Measurements from ENCODE around the gene TMEM212. TPM values are rescaled to one million over a fixed set of nuclear protein-coding genes. Genes with fewer than 3 reads are reported as not detected.
"Not testable (repeated sequence)": the region's sequence is repeated elsewhere in the genome, so short reads cannot be mapped to it uniquely, and the experiment has no call there.

The TMEM212 gene
- total RNA-seq, 2 experiments from 2014 or later, result not detected

DNA sequence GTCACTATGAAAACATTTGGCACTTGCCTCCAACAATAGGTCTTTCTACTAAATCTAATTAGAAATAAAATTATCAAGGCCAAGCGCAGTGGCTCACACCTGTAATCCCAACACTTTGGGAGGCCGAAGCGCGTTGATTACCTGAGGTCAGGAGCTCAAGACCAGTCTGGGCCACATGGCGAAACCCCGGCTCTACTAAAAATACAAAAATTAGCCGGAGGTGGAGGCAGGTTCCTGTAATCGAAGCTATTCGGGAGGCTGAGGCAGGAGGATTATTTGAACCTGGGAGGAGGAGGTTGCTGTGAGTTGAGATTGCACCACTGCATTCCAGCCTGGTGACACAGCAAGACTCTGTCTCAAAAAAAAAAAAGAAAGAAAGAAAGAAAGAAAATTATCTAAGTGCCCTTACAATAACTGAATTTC lies 31.2 kb upstream of the TMEM212 start:
- ChIA-PET CTCF (interaction anchor here (0.6 kb wide), 1 partner anchor 38 kb away, joined by 3 read pairs; no protein-coding TSS in a partner anchor), POLR2A (no interaction called here)

DNA sequence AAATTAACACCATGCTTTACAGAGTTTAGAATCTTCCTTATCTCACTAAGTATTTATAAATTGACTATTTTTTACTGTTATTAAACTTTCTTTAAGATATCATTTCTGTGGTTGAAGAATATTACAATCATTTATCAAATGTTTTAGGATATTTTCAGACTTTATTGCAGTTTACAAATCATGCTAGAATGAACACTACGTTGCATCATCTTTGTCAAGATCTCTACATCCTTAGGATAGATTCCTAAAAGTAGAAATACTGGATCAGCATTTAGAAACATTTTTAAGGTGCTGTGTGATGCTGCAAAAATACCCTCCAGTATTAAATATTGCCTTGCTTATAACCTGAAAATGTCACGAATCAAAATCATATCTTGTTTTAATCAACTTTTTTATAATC lies 30.3 kb upstream of the TMEM212 start:
- POLR2A ChIA-PET, result no interaction called here
- CTCF ChIA-PET, result no interaction called here

DNA sequence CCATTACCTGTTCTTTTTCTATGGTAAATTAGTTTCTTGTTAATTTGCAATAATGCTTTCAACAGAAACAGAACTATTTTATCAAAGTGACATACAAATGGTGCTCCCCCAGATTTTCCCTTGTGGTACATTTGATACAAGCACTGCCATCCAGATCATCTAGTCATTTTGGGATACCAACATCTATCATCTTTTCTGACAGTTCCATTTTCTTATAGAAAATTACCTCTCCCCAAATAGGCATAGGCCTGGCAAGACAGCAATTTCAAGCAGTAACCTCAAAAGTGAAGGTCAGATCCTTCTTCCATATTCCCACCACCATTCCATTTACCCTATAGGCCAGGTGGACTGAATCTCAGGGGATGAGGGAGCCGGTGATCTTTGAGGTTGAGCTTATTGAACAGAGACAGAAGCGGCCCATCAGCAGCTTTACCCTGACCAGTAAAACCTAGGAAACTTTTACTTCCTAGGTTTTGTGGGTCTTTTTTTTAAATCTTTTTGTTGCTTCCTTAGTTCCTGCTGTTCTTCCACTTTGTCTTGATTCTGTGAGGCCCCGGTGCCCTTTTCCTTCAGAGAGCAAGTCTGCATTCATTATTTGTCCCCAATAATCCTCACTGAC lies 29.8 kb upstream of the TMEM212 start:
- CTCF ChIA-PET, result no interaction called here

DNA sequence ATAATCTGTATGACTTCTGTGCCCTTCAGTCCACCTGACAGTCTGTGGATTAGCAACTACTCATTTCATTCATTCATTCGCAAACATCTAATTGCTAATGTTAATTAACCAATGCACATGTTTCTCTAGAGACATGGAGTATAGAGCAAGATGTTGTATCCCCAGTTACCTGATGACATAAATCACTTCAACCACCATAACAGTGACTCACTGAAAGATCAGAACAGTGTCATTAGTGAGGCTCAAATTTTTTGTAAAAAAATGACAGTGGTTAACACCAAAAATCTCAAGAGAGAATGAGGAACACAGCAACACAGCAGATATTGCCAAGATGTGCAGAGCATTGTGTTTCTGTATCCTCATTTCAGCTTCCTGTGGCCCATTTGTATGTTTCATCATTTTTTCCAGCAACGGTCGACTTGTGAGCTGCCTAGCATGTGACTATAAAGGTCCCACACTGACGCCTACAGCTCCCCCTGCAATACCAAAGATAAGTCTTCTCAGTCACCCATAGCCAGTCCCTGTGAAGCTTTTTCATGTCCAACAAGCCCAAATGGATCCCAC lies 29.2 kb upstream of the TMEM212 start:
- ChIA-PET POLR2A (no interaction called here), CTCF (no interaction called here)

More for the DNA sequence above, 29.8 kb upstream of the TMEM212 start:
- POLR2A ChIA-PET, result no interaction called here

DNA sequence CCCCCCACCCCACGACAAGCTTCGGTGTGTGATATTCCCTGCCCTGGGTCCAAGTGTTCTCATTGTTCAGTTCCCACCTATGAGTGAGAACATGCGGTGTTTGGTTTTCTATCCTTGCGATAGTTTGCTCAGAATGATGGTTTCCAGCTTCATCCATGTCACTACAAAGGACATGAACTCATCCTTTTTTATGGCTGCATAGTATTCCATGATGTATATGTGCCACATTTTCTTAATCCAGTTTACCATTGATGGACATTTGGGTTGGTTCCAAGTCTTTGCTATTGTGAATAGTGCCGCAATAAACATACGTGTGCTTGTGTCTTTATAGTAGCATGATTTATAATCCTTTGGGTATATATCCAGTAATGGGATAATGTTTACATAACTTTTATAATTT lies 28.5 kb upstream of the TMEM212 start:
- POLR2A ChIA-PET, CTCF ChIA-PET: not testable (repeated sequence)

DNA sequence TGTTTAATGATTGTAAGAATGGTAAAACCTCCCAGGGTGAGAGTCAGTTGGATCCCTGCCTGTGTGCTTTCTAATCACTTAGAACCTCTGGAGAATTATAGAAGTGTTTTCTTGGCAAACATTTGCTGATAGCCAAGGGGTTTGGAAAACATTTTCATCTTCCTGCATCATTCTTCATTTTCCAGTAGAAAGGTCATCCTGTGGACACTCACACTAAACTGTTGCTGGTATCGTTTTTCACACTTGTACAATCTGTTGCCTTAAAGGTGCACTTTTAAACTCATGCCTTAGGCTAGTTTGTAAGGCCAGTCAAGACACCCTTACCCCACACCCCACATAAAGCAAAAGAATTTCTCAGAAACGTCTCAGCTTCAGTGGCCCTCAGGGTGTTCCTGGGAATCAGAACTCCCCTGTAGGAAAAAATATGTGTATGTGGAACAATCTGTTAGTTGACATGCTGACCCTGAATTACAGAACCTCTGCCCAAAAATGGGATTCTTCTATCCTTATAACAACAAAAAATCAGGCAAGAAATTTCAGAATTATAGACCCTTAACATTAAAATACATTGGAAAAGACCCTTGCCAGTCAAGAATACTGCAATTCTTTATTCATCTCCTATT lies 27.1 kb upstream of the TMEM212 start:
- ChIA-PET CTCF (no interaction called here), POLR2A (no interaction called here)

DNA sequence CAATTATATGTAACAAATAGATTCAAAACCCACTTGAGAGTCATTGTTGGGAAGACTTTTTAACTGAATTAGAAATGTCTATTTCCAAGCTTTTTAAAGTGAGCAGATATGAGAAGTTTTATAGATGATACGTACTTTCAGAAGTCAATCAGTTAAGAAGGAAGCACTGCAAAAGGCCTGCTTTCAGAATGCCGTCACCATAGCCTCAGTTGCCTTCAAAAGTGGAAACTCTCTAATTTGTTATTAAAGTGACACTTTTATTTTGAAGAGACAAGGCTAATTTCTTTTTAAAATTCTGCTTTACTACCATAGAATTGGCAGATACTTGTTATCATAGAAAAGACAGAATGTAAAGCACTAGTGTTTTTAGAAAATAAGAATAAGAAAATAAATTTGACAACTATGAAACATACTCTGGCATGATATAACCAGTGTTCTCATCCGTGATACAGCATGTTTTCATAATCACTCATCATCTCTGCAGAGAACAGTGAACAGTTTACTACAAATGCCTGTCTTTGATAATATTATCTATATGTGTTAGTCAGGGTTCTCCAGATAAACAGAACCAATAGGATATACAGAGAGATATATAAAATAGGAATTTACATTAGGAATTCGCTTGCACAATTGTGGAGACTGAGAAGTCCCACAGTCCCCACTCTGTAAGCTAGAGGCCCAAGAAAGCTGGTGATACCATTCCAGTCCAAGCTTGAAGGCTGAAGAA lies 25.9 kb upstream of the TMEM212 start:
- ChIA-PET POLR2A (no interaction called here), CTCF (no interaction called here)

DNA sequence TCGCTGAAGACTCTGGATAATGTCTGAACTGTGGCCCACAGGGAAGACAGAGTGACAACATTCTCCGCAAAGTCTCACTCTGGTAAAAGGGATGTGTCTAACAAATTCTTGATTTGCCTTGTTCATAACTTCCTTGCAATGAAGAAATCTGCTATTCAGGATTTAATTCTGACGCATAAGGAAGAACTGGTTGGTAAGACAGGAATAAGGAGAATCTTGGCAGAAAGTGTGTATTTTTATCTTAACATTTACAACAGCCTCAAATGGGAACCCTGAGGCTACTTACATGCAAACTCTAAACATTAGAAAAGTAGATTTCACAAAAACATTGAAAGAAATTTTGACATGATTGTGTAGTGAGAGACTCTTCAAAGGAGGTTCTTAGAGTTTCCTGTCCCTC lies 22.1 kb upstream of the TMEM212 start:
- CTCF ChIA-PET, result no interaction called here
- POLR2A ChIA-PET, result no interaction called here

DNA sequence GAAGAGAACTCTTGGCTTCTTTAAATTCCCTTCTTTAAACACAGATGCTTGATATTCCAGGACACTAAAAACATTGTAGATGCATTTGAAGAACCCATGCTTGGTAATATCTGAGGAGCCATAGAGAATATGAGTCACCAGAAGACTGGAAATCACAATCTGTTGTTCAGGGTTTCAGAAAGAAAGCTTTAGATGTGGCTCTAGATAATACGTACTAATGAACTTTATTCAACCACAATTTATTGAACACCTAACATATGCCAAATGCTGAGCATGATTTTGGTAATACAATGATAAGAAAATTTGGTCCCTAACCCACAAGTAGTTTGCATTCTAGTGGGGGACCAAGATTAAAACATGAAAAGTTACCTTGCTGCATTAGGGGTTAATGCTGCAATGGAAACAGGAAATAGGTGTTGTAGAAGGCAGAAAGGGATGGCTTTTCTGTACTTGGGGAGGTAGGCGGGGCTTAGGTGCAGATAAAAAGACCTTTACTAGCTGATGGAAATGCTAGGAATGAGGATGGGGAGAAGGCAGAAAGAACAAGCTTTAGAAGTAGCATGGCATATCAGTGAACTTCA lies 21.3 kb upstream of the TMEM212 start:
- CTCF ChIA-PET, result no interaction called here
- POLR2A ChIA-PET, result no interaction called here

DNA sequence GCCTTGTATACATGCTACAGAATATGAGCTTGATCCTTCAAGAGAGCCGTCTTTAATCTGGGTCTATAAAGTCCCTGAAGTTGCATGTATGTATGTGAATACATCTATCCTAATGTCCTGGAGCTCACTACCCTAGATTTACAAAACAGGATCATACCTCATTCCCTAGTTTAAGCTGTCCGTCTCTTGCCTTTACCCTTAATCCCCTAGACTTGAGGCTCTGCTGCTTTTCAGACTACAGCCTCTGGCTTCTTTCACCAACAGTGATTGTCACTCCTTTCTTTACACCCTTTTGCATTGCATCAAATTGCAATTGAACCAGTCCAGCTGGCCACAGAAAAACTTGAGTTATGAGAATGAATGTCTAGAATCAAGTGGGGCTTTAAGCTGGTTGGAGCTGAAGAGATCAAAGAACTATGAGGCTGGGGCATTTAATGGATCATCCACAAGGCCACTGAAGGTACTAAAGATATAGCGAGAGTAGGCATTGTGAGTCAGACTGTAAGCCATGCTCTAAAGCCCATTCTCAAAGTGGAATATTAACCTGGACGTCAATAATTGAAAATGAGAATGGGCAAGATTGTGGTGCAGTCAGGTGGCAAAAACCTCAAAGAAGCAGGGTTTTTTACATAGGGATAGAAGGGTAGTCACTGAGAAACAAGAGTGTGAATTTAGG lies 20.6 kb upstream of the TMEM212 start:
- ChIA-PET CTCF (no interaction called here), POLR2A (no interaction called here)

DNA sequence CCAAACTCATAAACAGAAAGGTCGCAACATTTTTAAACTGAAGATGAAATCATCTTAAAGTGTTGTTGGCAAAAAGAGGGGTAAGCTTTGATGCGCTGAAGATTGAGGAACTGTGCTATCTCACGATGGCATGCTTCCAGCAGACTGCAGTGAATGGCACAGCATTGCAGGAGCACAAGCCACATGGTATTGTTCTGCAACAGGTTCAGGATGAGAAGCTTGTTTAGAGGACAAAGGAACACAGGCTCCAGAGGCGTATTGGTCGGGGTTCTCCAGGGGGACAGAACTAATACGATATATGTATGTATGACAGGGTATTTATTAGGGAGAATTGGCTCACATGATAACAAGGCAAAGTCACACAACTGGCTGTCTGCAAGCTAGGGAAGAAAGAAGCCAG lies 19.0 kb upstream of the TMEM212 start:
- CTCF ChIA-PET, result no interaction called here
- POLR2A ChIA-PET, result no interaction called here

DNA sequence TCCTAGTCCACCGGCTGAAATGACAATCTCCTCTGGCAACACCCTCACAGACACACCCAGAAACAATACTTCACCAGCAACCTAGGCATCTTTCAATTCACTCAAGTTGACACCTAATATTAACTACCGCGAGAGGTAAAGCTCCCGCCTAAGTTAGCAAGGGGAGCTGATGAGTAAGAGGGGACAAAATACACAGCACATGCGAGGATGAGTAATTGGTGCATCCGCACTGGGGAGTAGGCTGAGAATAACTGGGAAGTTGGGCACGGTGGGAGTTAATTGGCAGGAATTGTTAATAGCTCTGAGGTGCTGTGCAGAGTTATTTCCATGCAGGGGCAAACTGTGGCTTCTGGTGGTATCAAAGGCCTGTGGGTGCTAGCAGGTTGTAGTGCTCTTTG lies 18.3 kb upstream of the TMEM212 start:
- ChIA-PET CTCF (no interaction called here), POLR2A (no interaction called here)

DNA sequence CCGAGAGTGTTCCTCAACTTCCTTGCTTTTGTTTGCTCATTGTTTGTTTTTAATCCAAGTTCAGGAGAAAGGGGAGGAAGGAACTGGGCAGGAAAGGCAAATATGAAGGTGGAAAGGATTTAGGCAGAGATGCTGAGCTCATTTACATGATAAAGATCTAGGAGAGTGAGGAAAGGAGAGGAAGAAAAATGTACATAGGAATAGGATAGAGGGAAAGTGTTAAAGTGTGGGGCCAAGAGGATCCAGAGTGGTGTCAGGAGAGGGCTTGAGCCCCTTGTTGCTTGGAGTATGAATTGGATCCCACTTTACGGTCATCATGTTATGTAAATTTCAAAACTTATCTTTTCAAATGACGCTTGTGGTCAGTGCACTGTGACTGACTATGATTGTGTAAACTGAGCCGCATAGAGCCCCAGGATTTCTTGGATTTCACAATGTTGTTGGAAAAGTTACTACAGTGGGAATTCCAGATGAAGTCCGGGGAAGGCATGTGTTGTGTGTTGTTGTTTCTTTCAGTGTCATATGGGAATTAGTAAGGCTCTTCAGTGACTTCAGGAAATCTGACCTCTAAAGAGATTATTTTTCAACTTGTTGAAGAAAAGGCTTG lies 17.8 kb upstream of the TMEM212 start:
- CTCF ChIA-PET, result no interaction called here

DNA sequence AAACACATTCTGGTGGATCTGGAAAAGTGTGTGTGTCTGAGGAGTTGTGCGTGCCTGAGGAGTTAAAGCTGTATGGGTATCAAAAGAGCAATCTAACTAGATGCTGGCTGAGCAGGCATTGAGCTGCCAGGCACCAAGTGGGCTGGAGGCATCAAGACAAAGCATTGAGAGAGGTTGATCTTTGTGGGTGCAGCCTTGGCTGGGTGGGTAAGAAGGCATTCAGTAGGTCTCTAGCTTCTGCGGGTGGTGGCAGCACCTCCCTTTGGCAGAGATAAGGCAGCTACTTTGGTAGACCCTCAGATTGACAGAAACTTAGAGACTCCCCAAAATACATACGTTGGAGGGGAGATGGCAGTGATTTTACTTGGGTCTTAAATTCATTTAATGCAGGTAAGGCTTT lies 15.8 kb upstream of the TMEM212 start:
- CTCF ChIA-PET, result no interaction called here
- POLR2A ChIA-PET, result no interaction called here

More for the DNA sequence above, 17.8 kb upstream of the TMEM212 start:
- POLR2A ChIA-PET, result no interaction called here

DNA sequence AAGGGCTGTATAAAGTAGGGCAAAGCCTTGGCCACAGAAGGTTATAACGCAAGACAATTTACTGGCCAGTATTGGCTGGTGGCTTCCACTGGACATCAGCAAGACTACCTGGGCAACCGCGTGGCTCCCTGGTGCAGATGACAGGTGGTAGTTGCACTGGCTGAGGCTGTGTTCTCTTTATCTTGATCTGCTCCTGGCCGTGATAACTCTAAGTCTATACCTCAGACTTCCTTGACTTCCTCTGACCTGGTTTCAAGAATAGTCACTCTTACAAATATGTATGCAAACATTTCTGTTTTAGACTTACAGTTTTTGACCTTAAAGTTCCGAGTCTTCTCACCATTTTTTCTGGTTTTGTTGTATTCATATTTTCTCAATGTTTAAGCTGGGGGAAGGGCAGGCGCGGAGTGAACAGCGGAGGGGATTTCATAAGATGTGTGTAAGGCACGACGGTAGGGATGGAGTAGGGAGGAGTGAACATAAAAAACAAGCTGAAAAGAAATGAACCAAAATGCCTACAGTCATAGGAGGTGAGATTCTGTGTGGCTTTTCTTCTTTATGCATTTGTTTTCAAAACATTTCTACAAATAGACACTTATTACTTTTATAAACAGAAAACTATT lies 15.2 kb upstream of the TMEM212 start:
- ChIA-PET CTCF (no interaction called here), POLR2A (no interaction called here)

DNA sequence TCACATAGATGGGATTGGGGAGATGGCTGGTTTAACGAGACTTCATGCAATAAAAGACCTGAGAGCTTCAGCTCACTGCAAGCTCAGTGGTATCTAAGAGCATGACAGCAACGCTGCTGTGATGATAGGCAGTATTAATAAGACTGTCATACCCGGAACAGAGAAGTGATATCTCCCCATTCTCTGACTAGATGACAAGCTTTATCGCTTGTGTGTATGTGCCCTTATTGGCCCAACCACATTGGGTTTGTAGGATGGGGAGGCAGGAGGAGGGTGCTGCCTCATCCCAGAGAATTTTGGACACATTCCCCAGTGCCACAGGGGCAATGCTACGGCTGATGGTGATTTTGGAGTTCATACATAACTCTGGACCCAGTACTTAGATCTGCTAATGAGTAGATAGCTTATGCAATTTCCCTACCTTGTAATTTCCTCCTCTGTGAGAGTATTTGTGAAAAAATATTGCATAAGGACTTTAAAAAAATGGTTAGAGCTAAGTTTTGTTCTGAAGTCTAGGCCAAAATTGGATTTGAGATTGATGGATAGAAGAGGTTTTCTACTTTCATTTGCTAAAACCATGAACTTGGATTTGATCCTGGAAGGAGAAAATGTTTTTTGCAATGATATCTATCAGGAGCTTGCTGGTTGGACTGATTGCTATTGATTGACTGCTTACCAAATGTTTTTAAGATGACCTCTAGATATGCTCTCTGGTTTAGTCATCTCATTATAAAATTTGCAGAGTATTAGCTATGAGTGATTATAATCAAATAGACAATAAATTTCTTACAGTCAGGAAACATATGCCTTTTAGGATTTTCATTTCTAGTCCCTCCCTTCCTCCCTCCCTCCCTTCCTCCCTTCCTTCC lies 14.0 kb upstream of the TMEM212 start:
- ChIA-PET CTCF (no interaction called here), POLR2A (no interaction called here)

DNA sequence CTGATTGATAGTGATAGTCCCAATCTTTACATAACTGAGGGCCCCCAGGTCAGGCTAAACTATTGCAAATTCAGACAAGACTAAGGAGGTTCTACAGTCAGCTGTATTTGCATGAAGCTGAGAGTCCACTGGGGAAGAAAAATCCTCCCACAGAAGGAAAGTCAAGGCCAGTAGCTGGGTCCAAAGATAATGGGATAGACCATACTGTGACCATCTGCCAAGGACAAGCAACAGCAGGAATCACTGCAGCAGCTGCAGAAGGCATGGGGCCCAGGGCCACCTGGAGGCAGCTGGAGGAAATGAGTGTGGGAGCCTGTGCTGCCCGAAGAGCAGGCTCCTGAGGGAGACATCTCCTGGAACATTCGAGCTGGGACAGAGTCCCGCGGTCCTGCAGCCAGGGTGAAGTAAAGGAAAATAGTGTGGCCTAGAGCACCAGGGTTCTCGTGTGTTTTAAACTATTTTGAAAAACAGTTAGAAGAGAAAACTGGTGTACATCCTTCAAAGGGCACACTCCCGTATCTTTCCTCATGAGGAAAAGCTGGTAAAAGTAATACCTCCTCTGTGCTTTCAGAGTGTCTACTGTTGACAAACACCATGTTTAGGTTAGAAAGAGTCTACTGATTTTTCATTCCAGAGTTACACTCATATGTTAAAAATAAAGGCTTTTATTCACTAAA lies 13.2 kb upstream of the TMEM212 start:
- ChIA-PET POLR2A (no interaction called here), CTCF (no interaction called here)

DNA sequence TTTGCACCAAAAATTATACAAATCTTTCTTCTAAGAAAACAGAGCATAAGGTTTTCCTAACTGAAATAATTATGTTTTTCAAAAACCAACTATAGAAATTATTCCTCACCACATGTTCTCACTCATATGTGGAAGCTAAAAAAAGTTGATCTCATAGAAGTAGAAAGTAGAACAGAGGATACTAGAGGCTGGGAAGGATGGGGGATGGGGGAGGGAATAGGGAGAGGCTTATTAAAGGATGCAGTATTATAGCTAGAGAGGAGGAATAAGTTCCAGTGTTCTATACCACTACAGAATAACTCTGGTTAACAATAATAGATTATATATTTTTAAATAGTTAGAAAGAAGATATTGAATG lies 12.7 kb upstream of the TMEM212 start:
- CTCF ChIA-PET, result no interaction called here
- POLR2A ChIA-PET, result no interaction called here

Data from activated CD8-positive, alpha-beta memory T cell treated with anti-CD3 and anti-CD28 coated beads for 36 hours (primary cell).